Stimulated activated CD4-positive, alpha-beta T cell treated with anti-CD3 and anti-CD28 coated beads, Interleukin-1b, Interleukin-23, amount 100 ng/mL, for 4 hours (primary cell): ENCODE data around the gene SULF2.
A peak's percentile ranks its signal among the peaks of the same experiment; 100 is the strongest.

Experiments
- DNase-seq, 2 donors: peaks; one replicate each; pipeline ENCODE4 v3.0.0-alpha.2; 2020; ENCODE audit warnings: low read depth in 2 of 2

SULF2 gene

GRCh38 chr20:47669152-47669425, 116.2 kb downstream of the SULF2 start:
- no peak for DNase-seq

- DNase-seq: no peak
These were observed 116.7 kb downstream of the SULF2 start for GRCh38 chr20:47668313-47669151.

- DNase-seq: no peak
These were observed 117.6 kb downstream of the SULF2 start for GRCh38 chr20:47667531-47668312.

- DNase-seq: no peak
These were observed 118.2 kb downstream of the SULF2 start for GRCh38 chr20:47667086-47667485.

GRCh38 chr20:47666304-47666703, 119.0 kb downstream of the SULF2 start:
- no peak for DNase-seq

- DNase-seq: no peak
These were observed 119.9 kb downstream of the SULF2 start for GRCh38 chr20:47665221-47665991.

- no peak for DNase-seq
These were observed 120.5 kb downstream of the SULF2 start for GRCh38 chr20:47664744-47665143.

GRCh38 chr20:47664068-47664437, 121.2 kb downstream of the SULF2 start:
- no peak for DNase-seq

GRCh38 chr20:47663354-47664067, 121.8 kb downstream of the SULF2 start:
- DNase-seq: peak; percentile 59 to 64

GRCh38 chr20:47662483-47663353, 122.6 kb downstream of the SULF2 start:
- DNase-seq: no peak

GRCh38 chr20:47661714-47662113, 123.6 kb downstream of the SULF2 start:
- DNase-seq: no peak

GRCh38 chr20:47660983-47661700, 124.1 kb downstream of the SULF2 start:
- no peak for DNase-seq

- DNase-seq: no peak
These were observed 124.7 kb downstream of the SULF2 start for GRCh38 chr20:47660602-47660905.

GRCh38 chr20:47659904-47660601, 125.2 kb downstream of the SULF2 start:
- DNase-seq: no peak

GRCh38 chr20:47656318-47656717, 129.0 kb downstream of the SULF2 start:
- DNase-seq: no peak

- DNase-seq: no peak
These were observed 129.6 kb downstream of the SULF2 start for GRCh38 chr20:47655635-47656034.

- no peak for DNase-seq
These were observed 130.9 kb downstream of the SULF2 start for GRCh38 chr20:47654370-47654769.

GRCh38 chr20:47653869-47654268, 131.4 kb downstream of the SULF2 start:
- DNase-seq: no peak

GRCh38 chr20:47652794-47653193, 132.5 kb downstream of the SULF2 start:
- DNase-seq: no peak

GRCh38 chr20:47652301-47652700, 133.0 kb downstream of the SULF2 start:
- DNase-seq: no peak
